Measurements from ENCODE around the gene PHF12. TPM values are rescaled to one million over a fixed set of nuclear protein-coding genes. Genes with fewer than 3 reads are reported as not detected.
A peak's percentile ranks its signal among the peaks of the same experiment; 100 is the strongest.

Gene PHF12
- total and polyA plus RNA-seq, 9 donors: 22.7 to 62.7 (median 48.6) TPM

- intact Hi-C loops (cut with DNase I): no loop called here
Measured at GRCh38 chr17:28956112-28956511, 4.8 kb upstream of the PHF12 start.

GRCh38 chr17:28955408-28955807, 4.1 kb upstream of the PHF12 start:
- Histone ChIP-seq H3K27me3 (no peaks in the 10 kb centered on the region), H3K4me1 (ENCODE audit: insufficient read depth) (no peaks in the 10 kb centered on the region), H3K9me3 (no peaks in the 10 kb centered on the region), H3K4me3 (no peak overlapping the region), H3K27ac (no peak overlapping the region), H3K36me3 (no peaks in the 10 kb centered on the region)
- DNase-seq: peak in 1 of 5 donors; percentile 38
- intact Hi-C loops (cut with DNase I): no loop called here
- WGBS, 3 donors: 93 to 100% (median 95%) methylated on average over 5 of the region's 5 CpGs
- TF ChIP-seq POLR2A (IDR thresholded peaks at IDR 0.05) (no peak), CTCF (IDR thresholded peaks at IDR 0.05) (no peak), EP300 (IDR thresholded peaks at IDR 0.05) (no peak)

More at GRCh38 chr17:28956112-28956511, 4.8 kb upstream of the PHF12 start:
- Histone ChIP-seq H3K36me3 (no peaks in the 10 kb centered on the region), H3K9me3 (no peaks in the 10 kb centered on the region), H3K27me3 (no peaks in the 10 kb centered on the region), H3K27ac (no peak overlapping the region), H3K4me1 (ENCODE audit: insufficient read depth) (no peaks in the 10 kb centered on the region), H3K4me3 (no peak overlapping the region)
- peak in 1 of 5 donors; percentile 13 for DNase-seq
- WGBS, 3 donors: 69 to 78% (median 78%) methylated on average over 7 of the region's 7 CpGs
- TF ChIP-seq EP300 (IDR thresholded peaks at IDR 0.05) (no peak), POLR2A (IDR thresholded peaks at IDR 0.05) (no peak), CTCF (IDR thresholded peaks at IDR 0.05) (no peak)

GRCh38 chr17:28954886-28955285, 3.6 kb upstream of the PHF12 start:
- H3K27me3 ChIP-seq: no peaks in the 10 kb centered on the region
- H3K36me3 ChIP-seq: no peaks in the 10 kb centered on the region
- WGBS, 3 donors: 75 to 85% (median 76%) methylated on average over 2 of the region's 2 CpGs
- intact Hi-C loops (cut with DNase I): loop anchor here in 2 of 4 donors (5.0 kb wide), 1 partner anchor 618 kb away; the partner anchor contains the start of genes IFT20 (in 2 of the 2) and TNFAIP1 (in 2 of the 2)
- DNase-seq: peak in 1 of 5 donors; percentile 29
- H3K4me3 ChIP-seq: no peak overlapping the region
- no peak overlapping the region for H3K27ac ChIP-seq
- no peaks in the 10 kb centered on the region for H3K9me3 ChIP-seq
- no peak for TF ChIP-seq POLR2A (IDR thresholded peaks at IDR 0.05)
- no peak for TF ChIP-seq EP300 (IDR thresholded peaks at IDR 0.05)
- no peak for TF ChIP-seq CTCF (IDR thresholded peaks at IDR 0.05)
- H3K4me1 ChIP-seq (ENCODE audit: insufficient read depth): no peaks in the 10 kb centered on the region

GRCh38 chr17:28953444-28954118, 2.3 kb upstream of the PHF12 start:
- no peak overlapping the region for H3K27ac ChIP-seq
- no peaks in the 10 kb centered on the region for H3K4me1 ChIP-seq (ENCODE audit: insufficient read depth)
- H3K27me3 ChIP-seq: no peaks in the 10 kb centered on the region
- TF ChIP-seq POLR2A (IDR thresholded peaks at IDR 0.05) (no peak), CTCF (IDR thresholded peaks at IDR 0.05) (peak; percentile 56 to 65 (median 64)), EP300 (IDR thresholded peaks at IDR 0.05) (no peak)
- no peak overlapping the region for H3K4me3 ChIP-seq
- no peaks in the 10 kb centered on the region for H3K36me3 ChIP-seq
- 31 to 32% (median 32%) methylated on average over 5 of the region's 5 CpGs for WGBS, 3 donors
- peak; percentile 44 to 71 (median 57) for DNase-seq
- H3K9me3 ChIP-seq: no peaks in the 10 kb centered on the region
- intact Hi-C loops (cut with DNase I): loop anchor here in 2 of 4 donors (5.0 kb wide), 1 partner anchor 616 kb away; the partner anchor contains the start of genes IFT20 (in 2 of the 2) and TNFAIP1 (in 2 of the 2)
